Epithelial cell of prostate (primary cell): ENCODE measurements around the gene RELB.
"Not testable (repeated sequence)": the region's sequence is repeated elsewhere in the genome, so short reads cannot be mapped to it uniquely, and the experiment has no call there.

Experiments
- DNase-seq: peaks from one replicate; pipeline ENCODE4 v3.0.0-alpha.2; 2011; ENCODE audit warnings: low read depth, low spot score
- H3K27ac ChIP-seq: fragments of 450-650 bp; 2 replicates; pipeline ENCODE4 v1.5.1; 2017; ENCODE audit warnings: mild to moderate bottlenecking

RELB gene

GRCh38 chr19:44985445-44985844 is 15.8 kb upstream of the RELB start:
- no peak for DNase-seq

GRCh38 chr19:44986389-44986788 is 14.9 kb upstream of the RELB start:
- no peak overlapping the region for H3K27ac ChIP-seq
- DNase-seq: no peak

More at GRCh38 chr19:44985445-44985844, 15.8 kb upstream of the RELB start:
- H3K27ac ChIP-seq: no peak overlapping the region

GRCh38 chr19:44987148-44987675 is 14.1 kb upstream of the RELB start:
- H3K27ac ChIP-seq: no peak overlapping the region
- no peak for DNase-seq

- no peak overlapping the region for H3K27ac ChIP-seq
- DNase-seq: no peak
Measured at GRCh38 chr19:44988273-44988672, 13.0 kb upstream of the RELB start.

- no peak for DNase-seq
- H3K27ac ChIP-seq: no peak overlapping the region
Measured at GRCh38 chr19:44988896-44989556, 12.2 kb upstream of the RELB start.

GRCh38 chr19:44990459-44990858 is 10.8 kb upstream of the RELB start:
- H3K27ac ChIP-seq: no peak overlapping the region
- DNase-seq: no peak

GRCh38 chr19:44990966-44991365 is 10.3 kb upstream of the RELB start:
- H3K27ac ChIP-seq: no peak overlapping the region
- no peak for DNase-seq

- no peak for DNase-seq
- no peak overlapping the region for H3K27ac ChIP-seq
Measured at GRCh38 chr19:44992336-44993163, 8.7 kb upstream of the RELB start.

- DNase-seq: no peak
- H3K27ac ChIP-seq: no peak overlapping the region
Measured at GRCh38 chr19:44993526-44993925, 7.7 kb upstream of the RELB start.

- no peak overlapping the region for H3K27ac ChIP-seq
- no peak for DNase-seq
Measured at GRCh38 chr19:44993926-44994537, 7.2 kb upstream of the RELB start.

GRCh38 chr19:44998025-44998424 is 3.2 kb upstream of the RELB start:
- DNase-seq: no peak

GRCh38 chr19:44999131-44999925 is 1.9 kb upstream of the RELB start:
- H3K27ac ChIP-seq, DNase-seq: not testable (repeated sequence)

More at GRCh38 chr19:44998025-44998424, 3.2 kb upstream of the RELB start:
- no peak overlapping the region for H3K27ac ChIP-seq

- not testable (repeated sequence) for DNase-seq, H3K27ac ChIP-seq
Measured at GRCh38 chr19:45000665-45001064, 599 bp upstream of the RELB start.

GRCh38 chr19:45003485-45003884 is 2.2 kb downstream of the RELB start:
- H3K27ac ChIP-seq: no peak overlapping the region
- no peak for DNase-seq

- no peak for DNase-seq
Measured at GRCh38 chr19:45005787-45006186, 4.5 kb downstream of the RELB start.

GRCh38 chr19:45008552-45008951 is 7.3 kb downstream of the RELB start:
- DNase-seq: no peak
- no peak overlapping the region for H3K27ac ChIP-seq

More at GRCh38 chr19:45005787-45006186, 4.5 kb downstream of the RELB start:
- no peak overlapping the region for H3K27ac ChIP-seq

- DNase-seq: no peak
- H3K27ac ChIP-seq: no peak overlapping the region
Measured at GRCh38 chr19:45009625-45010255, 8.5 kb downstream of the RELB start.

- no peak overlapping the region for H3K27ac ChIP-seq
Measured at GRCh38 chr19:45010306-45010705, 9.0 kb downstream of the RELB start.

GRCh38 chr19:45011959-45012358 is 10.7 kb downstream of the RELB start:
- no peak for DNase-seq
- no peak overlapping the region for H3K27ac ChIP-seq

More at GRCh38 chr19:45010306-45010705, 9.0 kb downstream of the RELB start:
- no peak for DNase-seq
